Measurements from ENCODE around the gene ARMC2. TPM values are rescaled to one million over a fixed set of nuclear protein-coding genes. Genes with fewer than 3 reads are reported as not detected.

The ARMC2 gene
- polyA plus RNA-seq, 3 donors: 1.7 to 7.4 (median 3.5) TPM

GRCh38 chr6:108995296-108995695 lies 147.1 kb downstream of the ARMC2 start:
- no peak for DNase-seq
- Histone ChIP-seq H3K4me2 (replicated peaks; ENCODE audit: extremely low read depth, low read length, poor library complexity, severe bottlenecking) (no peak overlapping the region), H3K27ac (ENCODE audit: low read depth in 1 of 2, low read length in 2 of 2) (no peak overlapping the region), H3K9me3 (replicated peaks in 1 of 2; ENCODE audit: control insufficient read depth in 1 of 2, insufficient read depth in 1 of 2, low read length in 2 of 2) (no peaks in the 10 kb centered on the region), H3K4me1 (ENCODE audit: control insufficient read depth in 1 of 2, insufficient read depth in 2 of 2, low read length in 2 of 2) (no peaks in the 10 kb centered on the region), H3K79me2 (ENCODE audit: insufficient read depth, low read length) (no peaks in the 10 kb centered on the region), H3K9ac (ENCODE audit: insufficient read depth, low read length, poor library complexity, severe bottlenecking) (no peak overlapping the region), H4K20me1 (ENCODE audit: insufficient read depth, low read length) (no peaks in the 10 kb centered on the region), H3K4me3 (replicated peaks in 1 of 3; ENCODE audit: low read depth in 2 of 3, low read length in 3 of 3) (no peak overlapping the region), H3K36me3 (replicated peaks in 1 of 2; ENCODE audit: control insufficient read depth in 1 of 2, insufficient read depth in 2 of 2, low read length in 2 of 2) (peaks cover 8 to 81% of the 10 kb centered on the region in 2 donors), H3K27me3 (ENCODE audit: control insufficient read depth in 2 of 2, insufficient read depth in 2 of 2, low read length in 2 of 2) (no peaks in the 10 kb centered on the region), H2AFZ (ENCODE audit: insufficient read depth, low read depth, low read length, poor library complexity, severe bottlenecking) (no peak overlapping the region)
- peaks cover 47 to 59% of the 10 kb centered on the region in 2 donors for H3K36me3 Mint-ChIP-seq
- no peak overlapping the region for H3K27ac Mint-ChIP-seq
- TF ChIP-seq, protein P1, sequence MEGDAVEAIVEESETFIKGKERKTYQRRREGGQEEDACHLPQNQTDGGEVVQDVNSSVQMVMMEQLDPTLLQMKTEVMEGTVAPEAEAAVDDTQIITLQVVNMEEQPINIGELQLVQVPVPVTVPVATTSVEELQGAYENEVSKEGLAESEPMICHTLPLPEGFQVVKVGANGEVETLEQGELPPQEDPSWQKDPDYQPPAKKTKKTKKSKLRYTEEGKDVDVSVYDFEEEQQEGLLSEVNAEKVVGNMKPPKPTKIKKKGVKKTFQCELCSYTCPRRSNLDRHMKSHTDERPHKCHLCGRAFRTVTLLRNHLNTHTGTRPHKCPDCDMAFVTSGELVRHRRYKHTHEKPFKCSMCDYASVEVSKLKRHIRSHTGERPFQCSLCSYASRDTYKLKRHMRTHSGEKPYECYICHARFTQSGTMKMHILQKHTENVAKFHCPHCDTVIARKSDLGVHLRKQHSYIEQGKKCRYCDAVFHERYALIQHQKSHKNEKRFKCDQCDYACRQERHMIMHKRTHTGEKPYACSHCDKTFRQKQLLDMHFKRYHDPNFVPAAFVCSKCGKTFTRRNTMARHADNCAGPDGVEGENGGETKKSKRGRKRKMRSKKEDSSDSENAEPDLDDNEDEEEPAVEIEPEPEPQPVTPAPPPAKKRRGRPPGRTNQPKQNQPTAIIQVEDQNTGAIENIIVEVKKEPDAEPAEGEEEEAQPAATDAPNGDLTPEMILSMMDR (IDR thresholded peaks at IDR 0.05): no peak
- H3K4me3 Mint-ChIP-seq: no peak overlapping the region
- no peaks in the 10 kb centered on the region for H3K4me1 Mint-ChIP-seq
- no peaks in the 10 kb centered on the region for H3K9me3 Mint-ChIP-seq
- peaks cover 0 to 3% (median 0%) of the 10 kb centered on the region in 3 donors for H3K27me3 Mint-ChIP-seq (ENCODE audit: low read depth in 3 of 3)
- intact Hi-C loops (cut with micrococcal nuclease): no loop called here

DNA sequence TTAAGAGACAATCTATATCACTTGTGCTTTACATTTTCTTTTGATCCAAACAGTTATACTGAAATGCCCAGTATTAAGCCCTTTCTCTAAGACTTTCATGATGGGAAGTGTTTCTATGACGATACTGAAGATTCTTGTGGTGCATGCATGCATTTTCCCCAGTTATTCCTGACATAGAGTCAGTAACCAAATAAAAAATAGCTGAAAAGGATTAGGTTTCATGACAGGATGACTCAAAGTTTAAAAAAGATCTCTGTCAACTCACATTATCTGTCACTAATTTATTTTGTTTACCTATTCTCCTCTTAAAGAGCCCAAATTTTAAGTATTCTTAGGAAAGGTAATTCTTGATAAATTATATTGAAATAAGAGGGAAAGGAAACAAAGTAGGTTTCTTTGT lies 148.0 kb downstream of the ARMC2 start:
- Mint-ChIP-seq H3K9me3 (no peaks in the 10 kb centered on the region), H3K27ac (no peak overlapping the region), H3K27me3 (ENCODE audit: low read depth in 3 of 3) (no peaks in the 10 kb centered on the region), H3K4me3 (no peak overlapping the region), H3K36me3 (peaks cover 39 to 54% of the 10 kb centered on the region in 2 donors), H3K4me1 (no peaks in the 10 kb centered on the region)
- Histone ChIP-seq H3K27me3 (ENCODE audit: control insufficient read depth in 2 of 2, insufficient read depth in 2 of 2, low read length in 2 of 2) (no peaks in the 10 kb centered on the region), H3K4me3 (replicated peaks in 1 of 3; ENCODE audit: low read depth in 2 of 3, low read length in 3 of 3) (no peak overlapping the region), H2AFZ (ENCODE audit: insufficient read depth, low read depth, low read length, poor library complexity, severe bottlenecking) (no peak overlapping the region), H3K9ac (ENCODE audit: insufficient read depth, low read length, poor library complexity, severe bottlenecking) (no peak overlapping the region), H3K4me2 (replicated peaks; ENCODE audit: extremely low read depth, low read length, poor library complexity, severe bottlenecking) (no peak overlapping the region), H3K27ac (ENCODE audit: low read depth in 1 of 2, low read length in 2 of 2) (no peak overlapping the region), H4K20me1 (ENCODE audit: insufficient read depth, low read length) (no peaks in the 10 kb centered on the region), H3K36me3 (replicated peaks in 1 of 2; ENCODE audit: control insufficient read depth in 1 of 2, insufficient read depth in 2 of 2, low read length in 2 of 2) (peaks cover 4 to 80% of the 10 kb centered on the region in 2 donors), H3K4me1 (ENCODE audit: control insufficient read depth in 1 of 2, insufficient read depth in 2 of 2, low read length in 2 of 2) (no peaks in the 10 kb centered on the region), H3K9me3 (replicated peaks in 1 of 2; ENCODE audit: control insufficient read depth in 1 of 2, insufficient read depth in 1 of 2, low read length in 2 of 2) (no peaks in the 10 kb centered on the region), H3K79me2 (ENCODE audit: insufficient read depth, low read length) (no peaks in the 10 kb centered on the region)
- no CpG with 5 or more reads among the region's 1 CpG for whole genome bisulfite sequencing (ENCODE audit: insufficient coverage)
- no peak for DNase-seq
- TF ChIP-seq, protein P1 (IDR thresholded peaks at IDR 0.05): no peak
- intact Hi-C loops (cut with micrococcal nuclease): no loop called here

All from CD14-positive monocyte (primary cell).